ENCODE data around the gene SYNM. TPM values are rescaled to one million over a fixed set of nuclear protein-coding genes. Genes with fewer than 3 reads are reported as not detected.
A peak's percentile ranks its signal among the peaks of the same experiment; 100 is the strongest.

SYNM gene
- total and polyA plus RNA-seq, 3 experiments from 2014 or later, result 0.56 to 2.4 (median 2.3) TPM

DNA sequence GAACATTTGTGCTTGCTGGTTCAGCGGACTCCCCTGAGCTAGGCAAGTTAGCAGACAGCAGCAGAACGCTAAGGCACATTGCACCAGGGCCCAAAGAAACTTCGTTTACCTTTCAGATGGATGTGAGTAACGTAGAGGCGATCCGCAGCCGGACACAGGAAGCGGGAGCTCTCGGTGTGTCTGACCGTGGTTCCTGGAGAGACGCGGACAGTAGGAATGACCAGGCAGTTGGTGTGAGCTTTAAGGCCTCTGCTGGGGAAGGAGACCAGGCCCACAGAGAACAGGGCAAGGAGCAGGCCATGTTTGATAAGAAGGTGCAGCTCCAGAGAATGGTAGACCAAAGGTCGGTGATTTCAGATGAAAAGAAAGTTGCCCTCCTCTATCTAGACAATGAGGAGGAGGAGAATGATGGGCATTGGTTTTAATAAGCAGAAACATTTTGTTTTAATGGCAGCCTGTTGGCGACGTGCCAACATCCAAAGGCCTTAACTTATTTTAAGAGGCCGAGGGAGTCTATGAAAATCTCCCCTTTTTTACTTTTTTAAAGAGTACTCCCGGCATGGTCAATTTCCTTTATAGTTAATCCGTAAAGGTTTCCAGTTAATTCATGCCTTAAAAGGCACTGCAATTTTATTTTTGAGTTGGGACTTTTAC, 27.9 kb downstream of the SYNM start:
- H3K36me3 Mint-ChIP-seq, result peaks cover 0 to 29% (median 0%) of the 10 kb centered on the region in 3 donors
- ChIA-PET CTCF (no interaction called here), POLR2A (no interaction called here)
- H3K4me3 Mint-ChIP-seq, result no peak overlapping the region
- no peaks in the 10 kb centered on the region for H3K27me3 ChIP-seq (ENCODE audit: insufficient read depth, low read length, poor library complexity, severe bottlenecking)
- H3K27ac ChIP-seq (ENCODE audit: low read depth, low read length), result no peak overlapping the region
- H3K4me1 ChIP-seq (ENCODE audit: insufficient read depth, low read length), result no peaks in the 10 kb centered on the region
- H3K4me1 Mint-ChIP-seq, result no peaks in the 10 kb centered on the region
- no peak for DNase-seq
- peaks cover 3 to 6% of the 10 kb centered on the region in 2 donors for H3K27me3 Mint-ChIP-seq
- no peak overlapping the region for H3K4me3 ChIP-seq (ENCODE audit: low read length)
- no peak overlapping the region for H3K27ac Mint-ChIP-seq
- no peaks in the 10 kb centered on the region for H3K9me3 ChIP-seq (ENCODE audit: low read length)
- H3K9me3 Mint-ChIP-seq, result no peaks in the 10 kb centered on the region
- H3K36me3 ChIP-seq (ENCODE audit: insufficient read depth, low read length), result no peaks in the 10 kb centered on the region

DNA sequence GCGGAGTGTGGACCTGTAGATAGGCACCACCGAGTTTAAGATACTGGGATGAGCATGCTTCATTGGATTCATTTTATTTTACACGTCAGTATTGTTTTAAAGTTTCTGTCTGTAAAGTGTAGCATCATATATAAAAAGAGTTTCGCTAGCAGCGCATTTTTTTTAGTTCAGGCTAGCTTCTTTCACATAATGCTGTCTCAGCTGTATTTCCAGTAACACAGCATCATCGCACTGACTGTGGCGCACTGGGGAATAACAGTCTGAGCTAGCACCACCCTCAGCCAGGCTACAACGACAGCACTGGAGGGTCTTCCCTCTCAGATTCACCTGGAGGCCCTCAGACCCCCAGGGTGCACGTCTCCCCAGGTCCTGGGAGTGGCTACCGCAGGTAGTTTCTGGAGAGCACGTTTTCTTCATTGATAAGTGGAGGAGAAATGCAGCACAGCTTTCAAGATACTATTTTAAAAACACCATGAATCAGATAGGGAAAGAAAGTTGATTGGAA, 29.5 kb downstream of the SYNM start:
- Histone ChIP-seq H3K4me1 (ENCODE audit: insufficient read depth, low read length) (no peaks in the 10 kb centered on the region), H3K4me3 (ENCODE audit: low read length) (no peak overlapping the region), H3K9me3 (ENCODE audit: low read length) (no peaks in the 10 kb centered on the region), H3K27me3 (ENCODE audit: insufficient read depth, low read length, poor library complexity, severe bottlenecking) (no peaks in the 10 kb centered on the region), H3K36me3 (ENCODE audit: insufficient read depth, low read length) (no peaks in the 10 kb centered on the region), H3K27ac (ENCODE audit: low read depth, low read length) (no peak overlapping the region)
- Mint-ChIP-seq H3K36me3 (peaks cover 0 to 27% (median 0%) of the 10 kb centered on the region in 3 donors), H3K4me1 (no peaks in the 10 kb centered on the region), H3K27me3 (peaks cover 3 to 6% of the 10 kb centered on the region in 2 donors), H3K27ac (peak overlapping the region in 1 of 8 donors; percentile 39), H3K4me3 (no peak overlapping the region), H3K9me3 (no peaks in the 10 kb centered on the region)
- POLR2A ChIA-PET, result no interaction called here
- DNase-seq, result no peak
- CTCF ChIA-PET, result interaction anchor here (1.3 to 1.4 kb wide), 2 partner anchors 14 to 29 kb away, joined by 4 read pairs; no protein-coding TSS in a partner anchor

DNA sequence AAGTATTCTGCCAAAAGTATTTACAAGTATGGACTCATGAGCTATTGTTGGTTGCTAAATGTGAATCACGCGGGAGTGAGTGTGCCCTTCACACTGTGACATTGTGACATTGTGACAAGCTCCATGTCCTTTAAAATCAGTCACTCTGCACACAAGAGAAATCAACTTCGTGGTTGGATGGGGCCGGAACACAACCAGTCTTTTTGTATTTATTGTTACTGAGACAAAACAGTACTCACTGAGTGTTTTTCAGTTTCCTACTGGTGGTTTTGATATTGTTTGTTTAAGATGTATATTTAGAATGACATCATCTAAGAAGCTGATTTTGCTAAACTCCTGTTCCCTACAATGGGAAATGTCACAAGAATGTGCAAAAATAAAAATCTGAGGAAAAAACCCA, 30.3 kb downstream of the SYNM start:
- Histone ChIP-seq H3K4me1 (ENCODE audit: insufficient read depth, low read length) (no peaks in the 10 kb centered on the region), H3K4me3 (ENCODE audit: low read length) (no peak overlapping the region), H3K27me3 (ENCODE audit: insufficient read depth, low read length, poor library complexity, severe bottlenecking) (no peaks in the 10 kb centered on the region), H3K36me3 (ENCODE audit: insufficient read depth, low read length) (no peaks in the 10 kb centered on the region), H3K9me3 (ENCODE audit: low read length) (no peaks in the 10 kb centered on the region), H3K27ac (ENCODE audit: low read depth, low read length) (no peak overlapping the region)
- no peaks in the 10 kb centered on the region for H3K4me1 Mint-ChIP-seq
- H3K27ac Mint-ChIP-seq, result no peak overlapping the region
- ChIA-PET CTCF (interaction anchor here (1.4 kb wide), 1 partner anchor 30 kb away, joined by 4 read pairs; no protein-coding TSS in a partner anchor), POLR2A (interaction anchor here (0.6 kb wide), 1 partner anchor 99 kb away, joined by 3 read pairs; no protein-coding TSS in a partner anchor)
- peaks cover 0 to 21% (median 0%) of the 10 kb centered on the region in 3 donors for H3K36me3 Mint-ChIP-seq
- H3K9me3 Mint-ChIP-seq, result no peaks in the 10 kb centered on the region
- H3K27me3 Mint-ChIP-seq, result peaks cover 3 to 6% of the 10 kb centered on the region in 2 donors
- no peak overlapping the region for H3K4me3 Mint-ChIP-seq
- DNase-seq, result no peak

DNA sequence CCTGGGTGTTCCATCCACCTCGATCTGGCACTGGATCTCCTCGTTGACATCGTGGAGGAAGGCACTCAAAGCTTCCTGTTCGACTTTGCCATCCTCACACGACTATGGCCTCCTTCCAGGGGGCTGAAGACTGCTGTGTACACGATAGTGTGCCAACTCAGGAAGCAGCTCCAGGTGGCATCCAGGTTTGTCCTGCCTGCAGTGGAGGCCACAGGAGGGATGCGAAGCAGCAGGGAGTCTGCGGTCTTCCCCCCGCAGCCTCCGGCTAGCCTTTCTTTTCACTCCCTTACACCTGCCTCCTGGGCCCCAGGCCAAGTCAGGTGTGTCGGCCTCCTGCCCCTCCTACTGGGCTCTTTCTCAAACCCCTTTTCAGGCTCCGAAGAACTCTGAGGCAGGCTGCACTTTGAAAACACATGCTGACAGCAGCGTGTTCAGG, 32.2 kb downstream of the SYNM start:
- H3K27ac ChIP-seq (ENCODE audit: low read depth, low read length), result no peak overlapping the region
- Mint-ChIP-seq H3K4me3 (no peak overlapping the region), H3K4me1 (no peaks in the 10 kb centered on the region), H3K27ac (no peak overlapping the region), H3K36me3 (peaks cover 0 to 8% (median 0%) of the 10 kb centered on the region in 3 donors), H3K27me3 (peaks cover 3 to 6% of the 10 kb centered on the region in 2 donors), H3K9me3 (no peaks in the 10 kb centered on the region)
- H3K4me3 ChIP-seq (ENCODE audit: low read length), result no peak overlapping the region
- DNase-seq, result no peak
- ChIA-PET CTCF (no interaction called here), POLR2A (no interaction called here)
- no peaks in the 10 kb centered on the region for H3K27me3 ChIP-seq (ENCODE audit: insufficient read depth, low read length, poor library complexity, severe bottlenecking)
- no peaks in the 10 kb centered on the region for H3K9me3 ChIP-seq (ENCODE audit: low read length)
- no peaks in the 10 kb centered on the region for H3K4me1 ChIP-seq (ENCODE audit: insufficient read depth, low read length)
- H3K36me3 ChIP-seq (ENCODE audit: insufficient read depth, low read length), result no peaks in the 10 kb centered on the region

DNA sequence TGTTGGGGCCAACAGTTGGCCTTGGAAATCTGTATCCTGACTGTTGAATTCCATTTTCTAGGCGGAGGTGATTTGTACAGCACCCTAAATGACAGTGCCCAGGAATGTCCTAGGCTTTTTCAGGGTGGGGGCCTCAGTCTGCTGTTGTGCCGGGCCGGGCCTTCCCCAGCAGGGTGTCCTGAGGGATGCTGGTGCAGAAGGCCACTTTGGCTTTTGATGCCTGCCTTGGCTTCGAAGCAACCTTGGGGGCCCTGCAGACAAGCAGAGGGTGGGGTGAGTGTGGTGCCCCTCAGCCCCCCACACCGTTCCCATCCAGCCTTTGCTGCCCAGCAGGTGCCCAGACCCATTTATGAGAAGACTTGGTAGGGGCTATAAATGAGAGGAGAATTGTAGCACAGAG, 33.0 kb downstream of the SYNM start:
- H3K4me1 Mint-ChIP-seq, result no peaks in the 10 kb centered on the region
- H3K9me3 Mint-ChIP-seq, result no peaks in the 10 kb centered on the region
- peaks cover 3% of the 10 kb centered on the region in 2 donors for H3K27me3 Mint-ChIP-seq
- Histone ChIP-seq H3K9me3 (ENCODE audit: low read length) (no peaks in the 10 kb centered on the region), H3K27ac (ENCODE audit: low read depth, low read length) (no peak overlapping the region), H3K4me1 (ENCODE audit: insufficient read depth, low read length) (no peaks in the 10 kb centered on the region), H3K36me3 (ENCODE audit: insufficient read depth, low read length) (no peaks in the 10 kb centered on the region), H3K27me3 (ENCODE audit: insufficient read depth, low read length, poor library complexity, severe bottlenecking) (no peaks in the 10 kb centered on the region), H3K4me3 (ENCODE audit: low read length) (no peak overlapping the region)
- H3K36me3 Mint-ChIP-seq, result peaks cover 0 to 4% (median 0%) of the 10 kb centered on the region in 3 donors
- no peak overlapping the region for H3K27ac Mint-ChIP-seq
- no peak for DNase-seq
- H3K4me3 Mint-ChIP-seq, result no peak overlapping the region
- ChIA-PET POLR2A (no interaction called here), CTCF (no interaction called here)

DNA sequence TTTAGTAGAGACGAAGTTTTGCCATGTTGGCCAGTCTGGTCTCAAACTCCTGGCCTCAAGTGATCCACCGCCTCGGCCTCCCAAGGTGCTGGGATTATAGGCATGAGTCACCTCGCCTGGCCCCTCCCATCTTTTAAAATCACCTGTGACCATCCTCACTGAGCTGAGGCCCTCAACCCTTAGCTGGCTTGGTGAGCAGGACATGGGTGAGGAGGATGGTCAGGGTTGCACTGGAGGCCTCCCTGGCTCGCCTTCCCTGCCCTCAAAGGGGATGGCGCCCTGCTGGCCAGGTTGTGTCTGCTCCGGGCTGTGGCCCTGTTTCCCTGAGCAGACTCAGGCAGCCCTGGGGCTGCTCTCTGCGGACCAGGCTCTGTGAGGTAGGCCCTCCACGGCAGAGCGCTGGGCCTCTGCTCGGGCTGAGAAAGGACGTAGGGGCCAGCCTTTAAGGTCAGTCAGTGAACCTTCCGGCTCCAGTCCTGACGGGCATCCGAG, 33.7 kb downstream of the SYNM start:
- H3K36me3 Mint-ChIP-seq, result peaks cover 0 to 2% (median 0%) of the 10 kb centered on the region in 3 donors
- no peaks in the 10 kb centered on the region for H3K9me3 ChIP-seq (ENCODE audit: low read length)
- H3K4me1 Mint-ChIP-seq, result no peaks in the 10 kb centered on the region
- H3K27ac Mint-ChIP-seq, result no peak overlapping the region
- no peaks in the 10 kb centered on the region for H3K9me3 Mint-ChIP-seq
- POLR2A ChIA-PET, result no interaction called here
- H3K27ac ChIP-seq (ENCODE audit: low read depth, low read length), result no peak overlapping the region
- H3K36me3 ChIP-seq (ENCODE audit: insufficient read depth, low read length), result no peaks in the 10 kb centered on the region
- no peak for DNase-seq
- CTCF ChIA-PET, result no interaction called here
- H3K4me3 Mint-ChIP-seq, result no peak overlapping the region
- H3K27me3 Mint-ChIP-seq, result peaks cover 3 to 4% of the 10 kb centered on the region in 2 donors
- H3K4me3 ChIP-seq (ENCODE audit: low read length), result no peak overlapping the region
- no peaks in the 10 kb centered on the region for H3K4me1 ChIP-seq (ENCODE audit: insufficient read depth, low read length)
- H3K27me3 ChIP-seq (ENCODE audit: insufficient read depth, low read length, poor library complexity, severe bottlenecking), result no peaks in the 10 kb centered on the region

DNA sequence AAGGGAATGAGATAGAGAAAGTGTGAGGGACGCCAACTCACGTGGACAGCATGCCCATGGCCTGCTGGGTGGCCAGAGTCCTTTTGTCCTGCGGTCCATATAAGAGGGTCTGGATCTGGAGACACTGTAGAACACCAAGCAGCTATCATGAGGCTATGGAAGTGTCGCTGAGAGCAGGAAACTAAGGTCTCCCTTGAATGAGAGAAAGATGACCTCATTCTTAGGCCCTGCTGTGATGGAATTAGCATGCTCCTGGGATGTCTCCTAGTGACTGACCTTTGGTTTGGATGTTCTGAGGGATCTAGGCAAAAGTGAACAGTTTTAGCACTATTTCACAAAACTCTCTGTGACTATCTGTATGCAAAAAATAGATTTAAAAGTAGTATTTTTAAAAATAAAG, 34.4 kb downstream of the SYNM start:
- H3K27ac Mint-ChIP-seq, result no peak overlapping the region
- no peak for DNase-seq
- CTCF ChIA-PET, result no interaction called here

DNA sequence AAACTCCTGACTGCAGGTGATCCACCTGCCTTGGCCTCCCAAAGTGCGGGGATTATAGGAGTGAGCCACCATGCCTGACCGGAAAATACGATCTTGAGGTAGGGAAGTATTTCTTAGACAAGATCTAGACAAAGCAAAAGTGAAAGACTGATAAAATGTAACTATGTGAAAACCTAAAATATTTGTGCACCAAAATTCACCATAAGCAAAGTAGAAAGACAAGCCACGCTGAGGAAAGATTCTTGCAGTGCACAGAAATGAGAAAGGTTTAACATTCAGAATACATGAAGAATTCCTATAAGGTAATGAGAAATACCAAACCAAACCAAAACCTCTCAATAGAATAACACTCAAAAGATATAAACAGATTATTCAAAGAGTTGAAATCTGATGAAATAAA, 35.7 kb downstream of the SYNM start:
- Mint-ChIP-seq H3K4me3 (no peak overlapping the region), H3K27ac (no peak overlapping the region), H3K36me3 (peaks cover 0 to under 1% (median 0%) of the 10 kb centered on the region in 3 donors), H3K9me3 (no peaks in the 10 kb centered on the region), H3K27me3 (peaks cover 3 to 4% of the 10 kb centered on the region in 2 donors), H3K4me1 (no peaks in the 10 kb centered on the region)
- Histone ChIP-seq H3K36me3 (ENCODE audit: insufficient read depth, low read length) (no peaks in the 10 kb centered on the region), H3K27ac (ENCODE audit: low read depth, low read length) (no peak overlapping the region), H3K9me3 (ENCODE audit: low read length) (no peaks in the 10 kb centered on the region), H3K4me3 (ENCODE audit: low read length) (no peak overlapping the region), H3K27me3 (ENCODE audit: insufficient read depth, low read length, poor library complexity, severe bottlenecking) (no peaks in the 10 kb centered on the region), H3K4me1 (ENCODE audit: insufficient read depth, low read length) (no peaks in the 10 kb centered on the region)
- no peak for DNase-seq
- ChIA-PET CTCF (no interaction called here), POLR2A (no interaction called here)

More for the DNA sequence above, 34.4 kb downstream of the SYNM start:
- Mint-ChIP-seq H3K27me3 (peaks cover 3 to 4% of the 10 kb centered on the region in 2 donors), H3K4me1 (no peaks in the 10 kb centered on the region), H3K36me3 (peaks cover 0 to 2% (median 0%) of the 10 kb centered on the region in 3 donors), H3K9me3 (no peaks in the 10 kb centered on the region), H3K4me3 (no peak overlapping the region)
- no peak overlapping the region for H3K27ac ChIP-seq (ENCODE audit: low read depth, low read length)
- no peaks in the 10 kb centered on the region for H3K27me3 ChIP-seq (ENCODE audit: insufficient read depth, low read length, poor library complexity, severe bottlenecking)
- H3K36me3 ChIP-seq (ENCODE audit: insufficient read depth, low read length), result no peaks in the 10 kb centered on the region
- POLR2A ChIA-PET, result no interaction called here
- no peak overlapping the region for H3K4me3 ChIP-seq (ENCODE audit: low read length)
- H3K9me3 ChIP-seq (ENCODE audit: low read length), result no peaks in the 10 kb centered on the region
- H3K4me1 ChIP-seq (ENCODE audit: insufficient read depth, low read length), result no peaks in the 10 kb centered on the region

Measured in CD8-positive, alpha-beta memory T cell (primary cell).